Retinal pigment epithelial cell (primary cell): Measurements from ENCODE around the gene ADAMTS7.
"Not testable (repeated sequence)": the region's sequence is repeated elsewhere in the genome, so short reads cannot be mapped to it uniquely, and the experiment has no call there.

Source experiments
- DNase-seq: peaks from one replicate; pipeline ENCODE4 v3.0.0-alpha.2; 2010; ENCODE audit warnings: low read depth
- H3K4me3 ChIP-seq: 2 replicates; pipeline ENCODE4 v1.5.1; 2011; ENCODE audit warnings: mild to moderate bottlenecking, low read length, control low read depth, moderate library complexity
- CTCF ChIP-seq: conservative IDR thresholded peaks from 2 replicates; pipeline ENCODE4 v1.5.1; 2011; ENCODE audit warnings: low read depth, low read length, control low read depth, inconsistent platforms

ADAMTS7 gene

GRCh38 chr15:78775472-78775871 lies 35.8 kb downstream of the ADAMTS7 start:
- DNase-seq, result no peak
- no peak overlapping the region for H3K4me3 ChIP-seq
- TF ChIP-seq CTCF, result no peak

- not testable (repeated sequence) for H3K4me3 ChIP-seq, DNase-seq
Measured at GRCh38 chr15:78774451-78774990, 36.7 kb downstream of the ADAMTS7 start.

GRCh38 chr15:78773765-78774450 lies 37.4 kb downstream of the ADAMTS7 start:
- not testable (repeated sequence) for H3K4me3 ChIP-seq, DNase-seq

- no peak for TF ChIP-seq CTCF
- H3K4me3 ChIP-seq, result no peak overlapping the region
- DNase-seq, result no peak
Measured at GRCh38 chr15:78772738-78773137, 38.5 kb downstream of the ADAMTS7 start.

GRCh38 chr15:78771436-78772000 lies 39.7 kb downstream of the ADAMTS7 start:
- H3K4me3 ChIP-seq, DNase-seq: not testable (repeated sequence)

GRCh38 chr15:78771020-78771419 lies 40.2 kb downstream of the ADAMTS7 start:
- not testable (repeated sequence) for DNase-seq, H3K4me3 ChIP-seq

- not testable (repeated sequence) for DNase-seq, H3K4me3 ChIP-seq
Measured at GRCh38 chr15:78769473-78770225, 41.6 kb downstream of the ADAMTS7 start.

- DNase-seq, result no peak
- no peak for TF ChIP-seq CTCF
- H3K4me3 ChIP-seq, result no peak overlapping the region
Measured at GRCh38 chr15:78768531-78769408, 42.5 kb downstream of the ADAMTS7 start.

- H3K4me3 ChIP-seq, result no peak overlapping the region
- DNase-seq, result no peak
- no peak for TF ChIP-seq CTCF
Measured at GRCh38 chr15:78768096-78768495, 43.2 kb downstream of the ADAMTS7 start.
